A673 (cell line): ENCODE results near the gene ZNF341. TPM values are rescaled to one million over a fixed set of nuclear protein-coding genes. Genes with fewer than 3 reads are reported as not detected.

Source experiments
- BruUV-seq: library from RNA; stranded (reverse); fragments of 400-500 nt; replicated peaks from 2 replicates; lab custom pipeline; 2021; lab: Mats Ljungman, UMichigan
- CTCF ChIA-PET: fragments of 300-600 bp; sonication (Branson Sonifier 250); formaldehyde crosslinking; loops from one replicate; lab custom pipeline; 2022; ENCODE audit warnings: antibody characterized with exemption; lab: Charles Lee
- POLR2A ChIA-PET: fragments of 300-600 bp; sonication (Branson Sonifier 250); formaldehyde crosslinking; loops from one replicate; lab custom pipeline; 2022; ENCODE audit warnings: antibody characterized with exemption; ENCODE audit not compliant: low non-redundant PET; lab: Charles Lee
- DNase-seq: peaks from one replicate; pipeline ENCODE4 v3.0.0-alpha.2; 2015; ENCODE audit warnings: low spot score
- H3K27ac ChIP-seq: fragments of 200-600 bp; sonication (generic); 2 replicates; pipeline ENCODE4 v1.5.1; 2016; ENCODE audit warnings: mixed run types, low read depth, mild to moderate bottlenecking, mixed read lengths, antibody characterized with exemption, low read length; ENCODE audit not compliant: poor library complexity, severe bottlenecking
- H3K27me3 ChIP-seq: fragments of 200-600 bp; sonication (generic); replicated peaks from 2 replicates; pipeline ENCODE4 v1.6.1; 2017; ENCODE audit warnings: mixed run types, low read depth, mild to moderate bottlenecking, mixed read lengths, antibody characterized with exemption, low read length; ENCODE audit not compliant: insufficient read depth, poor library complexity
- H3K36me3 ChIP-seq: fragments of 200-600 bp; sonication (generic); 2 replicates; pipeline ENCODE4 v1.6.1; 2016; ENCODE audit warnings: mixed run types, mild to moderate bottlenecking, mixed read lengths, antibody characterized with exemption, low read length; ENCODE audit not compliant: insufficient read depth, poor library complexity, severe bottlenecking
- H3K4me1 ChIP-seq: fragments of 200-600 bp; sonication (generic); 2 replicates; pipeline ENCODE4 v1.6.1; 2017; ENCODE audit warnings: mixed run types, mild to moderate bottlenecking, mixed read lengths, antibody characterized with exemption, low read length; ENCODE audit not compliant: insufficient read depth, poor library complexity, severe bottlenecking
- H3K4me3 ChIP-seq: fragments of 200-600 bp; sonication (generic); 2 replicates; pipeline ENCODE4 v1.5.1; 2016; ENCODE audit warnings: low read depth, mixed run types, mild to moderate bottlenecking, mixed read lengths, low read length; ENCODE audit not compliant: poor library complexity, severe bottlenecking
- H3K9me3 ChIP-seq: fragments of 200-600 bp; sonication (generic); 2 replicates; pipeline ENCODE4 v1.6.1; 2016; ENCODE audit warnings: mixed run types, low read depth, mild to moderate bottlenecking, mixed read lengths, antibody characterized with exemption, low read length; ENCODE audit not compliant: poor library complexity, severe bottlenecking
- CTCF ChIP-seq: fragments of 300-800, 200-600 bp; sonication (generic); conservative IDR thresholded peaks from 2 replicates; pipeline ENCODE4 v1.5.1; 2017; ENCODE audit warnings: low read depth, mild to moderate bottlenecking, antibody characterized with exemption, low read length, moderate library complexity, mixed read lengths
- EZH2 ChIP-seq: fragments of 200-600 bp; sonication (generic); IDR thresholded peaks from 2 replicates; pipeline ENCODE4 v1.6.1; 2017; ENCODE audit warnings: borderline replicate concordance, low read depth, mild to moderate bottlenecking, mixed read lengths, antibody characterized with exemption, low read length; ENCODE audit not compliant: poor library complexity, severe bottlenecking
- intact Hi-C: fragments of 100-400 bp; cut with micrococcal nuclease; formaldehyde crosslinking; loops from one replicate; pipeline ENCODE4 v1.10.0; 2022; ENCODE audit not compliant: unreplicated experiment
- total RNA-seq: library from RNA; stranded (reverse); gene quantifications from 2 replicates; pipeline ENCODE4 v1.2.3, GENCODE V29; 2021

The ZNF341 gene
- total RNA-seq, 1 experiment from 2014 or later: 5.0 TPM

DNA sequence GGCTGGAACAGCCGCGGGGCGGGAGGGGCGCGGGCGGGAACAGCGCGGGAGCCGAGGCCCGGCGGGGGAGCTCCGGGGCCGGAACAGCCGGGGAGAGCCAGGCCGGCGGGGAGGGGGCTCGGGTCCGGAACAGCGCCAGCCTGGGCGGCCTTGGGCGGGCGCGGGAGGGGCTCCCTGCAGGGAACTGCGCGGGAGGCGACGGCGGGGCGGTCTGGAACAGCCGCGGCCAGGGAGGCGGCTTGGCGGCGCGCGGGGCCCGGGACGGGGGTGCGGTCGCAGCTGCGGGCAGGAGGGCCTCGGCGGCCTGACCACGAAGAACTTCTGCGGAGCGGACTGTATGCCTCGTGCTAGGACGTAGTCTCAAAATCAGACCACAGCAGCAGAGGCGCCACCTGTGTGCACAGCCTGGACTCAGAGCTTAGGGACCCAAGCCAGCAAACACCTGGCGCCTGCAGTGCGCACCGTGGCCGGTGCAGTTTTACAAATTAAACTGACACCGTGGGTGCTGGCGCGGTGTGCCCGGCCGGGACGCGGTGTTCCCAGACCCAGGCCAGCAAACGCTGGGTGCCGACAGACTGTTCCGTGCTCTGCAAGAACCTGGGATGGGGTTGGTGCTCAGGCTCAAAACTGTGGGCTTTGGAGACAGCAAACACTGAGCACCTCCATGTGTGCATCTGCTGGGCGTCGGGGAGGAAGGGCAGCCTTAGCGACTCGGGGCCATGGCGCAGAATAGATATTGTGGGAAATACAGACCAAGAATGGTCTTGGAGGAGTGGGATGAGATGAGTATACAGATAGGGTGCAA is 572 bp downstream of the ZNF341 start:
- H3K9me3 ChIP-seq: peaks cover 15% of the 10 kb centered on the region
- peaks cover 27% of the 10 kb centered on the region for H3K4me1 ChIP-seq
- ChIA-PET POLR2A (interaction anchor here (0.6 kb wide), 1 partner anchor 57 kb away, joined by 3 read pairs; no protein-coding TSS in a partner anchor), CTCF (interaction anchor here (1.1 kb wide), 1 partner anchor 60 kb away, joined by 3 read pairs; no protein-coding TSS in a partner anchor)
- TF ChIP-seq EZH2 (no peak), CTCF (no peak)
- no peaks in the 10 kb centered on the region for H3K36me3 ChIP-seq
- intact Hi-C loops: no loop called here
- BruUV-seq: no TSS peak
- H3K4me3 ChIP-seq: peak overlapping the region; percentile 52
- peak; percentile 41 for DNase-seq
- no peaks in the 10 kb centered on the region for H3K27me3 ChIP-seq
- H3K27ac ChIP-seq: peak overlapping the region; percentile 81

DNA sequence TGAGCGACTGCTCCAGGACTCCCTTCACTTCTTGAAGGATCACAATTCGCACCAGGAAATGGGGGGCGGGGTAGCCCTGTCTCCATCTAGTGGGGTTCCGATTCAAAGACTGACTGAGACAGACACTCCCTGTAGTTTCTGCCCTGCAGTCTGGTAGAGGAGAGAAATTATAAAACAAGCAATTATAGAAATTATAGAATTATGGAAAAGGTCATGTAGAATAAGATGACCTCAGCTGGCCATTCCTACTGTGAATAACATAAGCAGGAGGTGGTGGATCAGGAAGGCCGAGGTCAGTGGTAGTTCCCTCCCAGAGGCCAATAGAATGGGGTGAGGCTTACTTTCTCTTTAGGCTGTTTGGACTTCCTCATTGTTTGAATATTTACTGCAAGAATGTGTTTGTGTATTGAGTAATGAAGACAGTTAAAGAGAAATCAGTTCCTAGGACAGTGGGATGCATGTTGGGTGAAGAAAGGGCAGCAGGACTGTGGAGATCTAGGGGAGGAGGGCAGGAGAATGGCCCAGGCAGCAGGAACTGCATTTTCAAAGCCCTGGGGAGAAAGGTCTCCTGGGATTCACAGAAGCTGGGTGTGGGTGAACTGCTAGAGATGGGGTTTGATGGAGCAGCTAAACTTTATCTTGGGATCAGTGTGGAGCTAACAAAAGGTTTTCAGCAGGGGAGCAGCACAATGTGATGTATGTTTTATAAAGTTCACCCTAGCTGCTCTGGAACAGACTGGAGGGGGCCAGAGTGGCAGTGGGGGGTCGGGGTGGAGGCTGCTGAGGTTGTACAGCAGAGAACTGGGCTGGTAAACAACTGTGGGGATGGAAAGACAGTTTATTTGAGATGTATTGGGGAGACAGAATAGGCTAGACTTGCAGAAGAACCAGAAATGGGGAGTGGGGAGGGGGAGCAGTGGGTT is 2.1 kb downstream of the ZNF341 start:
- Histone ChIP-seq H3K27me3 (no peaks in the 10 kb centered on the region), H3K9me3 (peaks cover 20% of the 10 kb centered on the region), H3K27ac (peak overlapping the region; percentile 26), H3K4me1 (peaks cover 27% of the 10 kb centered on the region), H3K36me3 (no peaks in the 10 kb centered on the region), H3K4me3 (no peak overlapping the region)
- DNase-seq: peak; percentile 37
- intact Hi-C loops: no loop called here
- TF ChIP-seq EZH2 (no peak), CTCF (no peak)
- ChIA-PET CTCF (no interaction called here), POLR2A (interaction anchor here (0.7 kb wide), 1 partner anchor 1083 kb away, joined by 3 read pairs; no protein-coding TSS in a partner anchor)
- no TSS peak for BruUV-seq

GRCh38 chr20:33736962-33737361 is 5.2 kb downstream of the ZNF341 start:
- no peaks in the 10 kb centered on the region for H3K36me3 ChIP-seq
- H3K27ac ChIP-seq: no peak overlapping the region
- intact Hi-C loops: no loop called here
- ChIA-PET POLR2A (no interaction called here), CTCF (no interaction called here)
- BruUV-seq: no TSS peak
- H3K27me3 ChIP-seq: no peaks in the 10 kb centered on the region
- peaks cover 20% of the 10 kb centered on the region for H3K9me3 ChIP-seq
- DNase-seq: no peak
- no peak overlapping the region for H3K4me3 ChIP-seq
- H3K4me1 ChIP-seq: peaks cover 21% of the 10 kb centered on the region
- no peak for TF ChIP-seq CTCF
- TF ChIP-seq EZH2: no peak
